SK-N-SH (cell line): ENCODE results near the gene LMTK2. TPM values are rescaled to one million over a fixed set of nuclear protein-coding genes. Genes with fewer than 3 reads are reported as not detected.

Source experiments
- CTCF ChIA-PET: fragments of 300-600, 350-600 bp; formaldehyde crosslinking; extraction: SDS; loops from one replicate; lab custom pipeline; 2021; lab: Yijun Ruan, JAX
- POLR2A ChIA-PET: fragments of 350-600 bp; sonication (Branson Sonifier 250); formaldehyde crosslinking; extraction: SDS; loops from one replicate; lab custom pipeline; 2020; ENCODE audit warnings: antibody characterized with exemption, inconsistent platforms; lab: Yijun Ruan, JAX
- DNase-seq: peaks from one replicate; pipeline ENCODE4 v3.0.0; 2012
- H2AFZ ChIP-seq: fragments of 200-600 bp; sonication (generic); 2 replicates; pipeline ENCODE4 v1.8.1; 2016; ENCODE audit warnings: antibody characterized with exemption, mild to moderate bottlenecking, low read depth
- H3F3A ChIP-seq: fragments of 200-600 bp; sonication (generic); replicated peaks from 2 replicates; pipeline ENCODE3; 2016; ENCODE audit warnings: antibody characterized with exemption, mild to moderate bottlenecking; ENCODE audit not compliant: insufficient read depth
- H3K27ac ChIP-seq, 2 experiments: fragments of 200-500 bp in 1 of 2; fragments of 200-600 bp in 1 of 2; sonication (Bioruptor generic) in 1 of 2; sonication (generic), shearing (Covaris generic) in 1 of 2; 2 replicates each; pipeline versions ENCODE4 v1.5.1 to v1.6.1; 2014 to 2016; ENCODE audit warnings: low read depth in 2 of 2, inconsistent platforms in 1 of 2, low read length in 1 of 2, mild to moderate bottlenecking in 1 of 2, mixed read lengths in 1 of 2
- H3K27me3 ChIP-seq: fragments of 200-600 bp; sonication (generic), shearing (Covaris generic); 2 replicates; pipeline ENCODE4 v1.6.1; 2016; ENCODE audit warnings: mixed run types; ENCODE audit not compliant: insufficient read depth
- H3K36me3 ChIP-seq, 2 experiments: fragments of 200-500 bp in 1 of 2; fragments of 200-600 bp in 1 of 2; sonication (Bioruptor generic) in 1 of 2; sonication (generic) in 1 of 2; replicated peaks in 1 of 2; 2 replicates each; pipeline versions ENCODE3 to v1.5.1; 2014 to 2016; ENCODE audit warnings: low read length in 1 of 2, mild to moderate bottlenecking in 1 of 2; ENCODE audit not compliant: insufficient read depth in 2 of 2, control insufficient read depth in 1 of 2
- H3K4me1 ChIP-seq, 2 experiments: fragments of 200-500 bp in 1 of 2; fragments of 200-600 bp in 1 of 2; sonication (Bioruptor generic) in 1 of 2; sonication (generic), shearing (Covaris generic) in 1 of 2; 2 replicates each; pipeline versions ENCODE4 v1.5.1 to v1.6.1; 2014 to 2016; ENCODE audit warnings: low read depth in 1 of 2, low read length in 1 of 2, mixed run types in 1 of 2; ENCODE audit not compliant: insufficient read depth in 2 of 2, control insufficient read depth in 1 of 2
- H3K4me2 ChIP-seq: fragments of 200-600 bp; sonication (generic), shearing (Covaris generic); 2 replicates; pipeline ENCODE4 v1.6.1; 2017; ENCODE audit warnings: mixed run types
- H3K4me3 ChIP-seq, 2 experiments: fragments of 200-500 bp in 1 of 2; fragments of 200-600 bp in 1 of 2; sonication (Bioruptor generic) in 1 of 2; sonication (generic), shearing (Covaris generic) in 1 of 2; 2 replicates each; pipeline versions ENCODE4 v1.5.1 to v1.8.1; 2014 to 2016; ENCODE audit warnings: low read depth in 2 of 2, inconsistent platforms in 1 of 2, low read length in 1 of 2, mild to moderate bottlenecking in 1 of 2, mixed read lengths in 1 of 2, moderate library complexity in 1 of 2
- H3K79me2 ChIP-seq: fragments of 200-600 bp; sonication (generic); 2 replicates; pipeline ENCODE4 v1.8.1; 2017; ENCODE audit warnings: mild to moderate bottlenecking; ENCODE audit not compliant: insufficient read depth
- H3K9ac ChIP-seq: fragments of 200-600 bp; sonication (generic); 2 replicates; pipeline ENCODE4 v1.6.1; 2017; ENCODE audit warnings: mixed run types
- H3K9me2 ChIP-seq: fragments of 200-600 bp; sonication (generic); 2 replicates; pipeline ENCODE4 v1.6.1; 2017; ENCODE audit warnings: mixed run types
- H3K9me3 ChIP-seq: fragments of 200-600 bp; sonication (generic); 2 replicates; pipeline ENCODE4 v1.6.1; 2017; ENCODE audit warnings: mixed run types, mild to moderate bottlenecking, moderate library complexity
- H4K20me1 ChIP-seq: fragments of 200-600 bp; sonication (generic); 2 replicates; pipeline ENCODE4 v1.6.1; 2017; ENCODE audit warnings: mild to moderate bottlenecking, mixed run types; ENCODE audit not compliant: insufficient read depth
- CTCF ChIP-seq: fragments of 200-600 bp; sonication (generic); IDR thresholded peaks from 2 replicates; pipeline ENCODE4 v1.6.1; 2017; ENCODE audit warnings: antibody characterized with exemption, mild to moderate bottlenecking, moderate library complexity
- EP300 ChIP-seq, 2 experiments: IDR thresholded peaks; 2 replicates each; pipeline versions ENCODE4 v1.4.0 to v1.6.1; 2012; ENCODE audit warnings: borderline replicate concordance in 1 of 2, low read depth in 1 of 2, low read length in 1 of 2
- FOXJ3 ChIP-seq: sonication (generic); formaldehyde crosslinking; IDR thresholded peaks from 2 replicates; pipeline ENCODE4 v1.5.1; 2020; ENCODE audit warnings: mild to moderate bottlenecking, missing genetic modification reagents
- GABPA ChIP-seq: IDR thresholded peaks from 2 replicates; pipeline ENCODE4 v1.4.0; 2012; ENCODE audit warnings: low read depth, mild to moderate bottlenecking
- RAD21 ChIP-seq: IDR thresholded peaks from 2 replicates; pipeline ENCODE4 v1.6.1; 2012; ENCODE audit warnings: mild to moderate bottlenecking, low read length
- RCOR1 ChIP-seq: fragments of 150-350 bp; IDR thresholded peaks from 2 replicates; pipeline ENCODE4 v1.6.1; 2017; ENCODE audit warnings: antibody characterized with exemption, low read length
- RXRA ChIP-seq: IDR thresholded peaks from 2 replicates; pipeline ENCODE4 v1.4.0; 2012; ENCODE audit warnings: low read depth, mild to moderate bottlenecking, borderline replicate concordance
- SMC3 ChIP-seq: IDR thresholded peaks from 2 replicates; pipeline ENCODE4 v1.6.1; 2012; ENCODE audit warnings: low read depth, low read length, improper control_type of control experiment
- TAF1 ChIP-seq: IDR thresholded peaks from 2 replicates; pipeline ENCODE4 v1.6.1; 2012; ENCODE audit warnings: low read depth, mild to moderate bottlenecking, low read length, moderate library complexity, borderline replicate concordance
- TCF12 ChIP-seq: IDR thresholded peaks from 2 replicates; pipeline ENCODE4 v1.4.0; 2012
- TEAD4 ChIP-seq: IDR thresholded peaks from 2 replicates; pipeline ENCODE4 v1.4.0; 2012; ENCODE audit warnings: mild to moderate bottlenecking, borderline replicate concordance; ENCODE audit not compliant: insufficient read depth
- USF1 ChIP-seq: IDR thresholded peaks from 2 replicates; pipeline ENCODE4 v1.4.0; 2012; ENCODE audit warnings: low read depth, borderline replicate concordance
- ZBTB33 ChIP-seq: IDR thresholded peaks from 2 replicates; pipeline ENCODE4 v1.4.0; 2012; ENCODE audit warnings: low read depth, borderline replicate concordance
- WGBS: methylation state at CpG from one replicate; pipeline ENCODE4 v1.1.6; 2017; ENCODE audit warnings: low lambda C conversion rate; 5-methylcytosine and 5-hydroxymethylcytosine counted together
- polyA plus RNA-seq, 3 experiments: library from polyadenylated mRNA; depleted of rRNA; stranded (reverse); fragments of >200 nt; gene quantifications; 2 replicates each; pipeline ENCODE4 v1.2.3, GENCODE V29; 2012

Gene LMTK2
- polyA plus RNA-seq, 1 of the 3 experiments (the other 2 are of a cell fraction): 9.0 TPM

GRCh38 chr7:98240961-98241673 is 134.5 kb downstream of the LMTK2 start:
- Histone ChIP-seq H3K9me2 (no peaks in the 10 kb centered on the region), H3K36me3 (peaks cover 8 to 10% of the 10 kb centered on the region in 2 experiments), H3K4me3 (no peak overlapping the region), H4K20me1 (no peaks in the 10 kb centered on the region)
- POLR2A ChIA-PET: no interaction called here
- DNase-seq: peak; percentile 89
- TF ChIP-seq SMC3: peak; percentile 70
- TF ChIP-seq RAD21: peak; percentile 73
- TF ChIP-seq TAF1: no peak
- no peak for TF ChIP-seq EP300 (IDR thresholded peaks at IDR 0.05; ENCODE audit: borderline replicate concordance in 1 of 2, low read depth in 1 of 2, low read length in 1 of 2)
- TF ChIP-seq RCOR1: no peak
- TF ChIP-seq RXRA: no peak
- TF ChIP-seq CTCF: peak; percentile 83
- no peak for TF ChIP-seq ZBTB33
- TF ChIP-seq, all 33 proteins: peak for 3
- WGBS: 70% methylated on average over 15 of the region's 19 CpGs
- Histone ChIP-seq H3K79me2 (no peaks in the 10 kb centered on the region), H3K9me3 (no peaks in the 10 kb centered on the region), H3K4me2 (no peak overlapping the region), H3F3A (no peaks in the 10 kb centered on the region), H3K27ac (no peak overlapping the region), H3K9ac (no peak overlapping the region), H2AFZ (no peak overlapping the region), H3K4me1 (no peaks in the 10 kb centered on the region), H3K27me3 (no peaks in the 10 kb centered on the region)
- CTCF ChIA-PET: interaction anchor here (0.6 to 2.7 kb wide), 10 partner anchors 9 to 218 kb away, joined by 3 to 24 read pairs (median 4); partner anchors contain the start of gene LMTK2

- Histone ChIP-seq H3K4me2 (no peak overlapping the region), H3K36me3 (peaks cover 8 to 10% of the 10 kb centered on the region in 2 experiments), H3K9ac (no peak overlapping the region), H3K27ac (no peak overlapping the region), H3K9me2 (no peaks in the 10 kb centered on the region), H3K4me3 (no peak overlapping the region), H3K9me3 (no peaks in the 10 kb centered on the region), H3K4me1 (no peaks in the 10 kb centered on the region), H3K79me2 (no peaks in the 10 kb centered on the region), H4K20me1 (no peaks in the 10 kb centered on the region), H3K27me3 (no peaks in the 10 kb centered on the region), H3F3A (no peaks in the 10 kb centered on the region), H2AFZ (no peak overlapping the region)
- no peak for DNase-seq
- ChIA-PET POLR2A (no interaction called here), CTCF (interaction anchor here (0.6 to 2.7 kb wide), 10 partner anchors 8 to 219 kb away, joined by 3 to 24 read pairs (median 4); partner anchors contain the start of gene LMTK2)
- 83% methylated on average over 15 of the region's 16 CpGs for WGBS
- no peak for TF ChIP-seq FOXJ3 (CRISPR knock-in tag)
- no peak for TF ChIP-seq SMC3
- no peak for TF ChIP-seq ZBTB33
- TF ChIP-seq USF1: no peak
- no peak for TF ChIP-seq EP300 (IDR thresholded peaks at IDR 0.05; ENCODE audit: borderline replicate concordance in 1 of 2, low read depth in 1 of 2, low read length in 1 of 2)
- no peak for TF ChIP-seq TEAD4
- TF ChIP-seq TCF12: no peak
- TF ChIP-seq RXRA: no peak
- no peak for TF ChIP-seq GABPA
- TF ChIP-seq CTCF: no peak
Observed at GRCh38 chr7:98241674-98242241, 135.1 kb downstream of the LMTK2 start.
